Spleen (tissue), 11 donors: ENCODE results near the gene CEP55. TPM values are rescaled to one million over a fixed set of nuclear protein-coding genes. Genes with fewer than 3 reads are reported as not detected.

Experiments used
- DNase-seq: peaks from one replicate; pipeline ENCODE4 v3.0.0-alpha.2; 2020
- H3K27ac ChIP-seq, 8 donors: fragments of 200-600 bp; sonication (generic) in 7 of 8; 1 replicate in 4 of 8; 2 replicates in 4 of 8; pipeline versions ENCODE4 v1.5.0 to v1.8.0; 2016 to 2021; ENCODE audit warnings: inconsistent platforms in 4 of 8, mild to moderate bottlenecking in 4 of 8, moderate library complexity in 1 of 8
- H3K27me3 ChIP-seq, 7 donors: fragments of 200-600 bp; sonication (generic) in 6 of 7; replicated peaks in 1 of 7; 1 replicate in 4 of 7; 2 replicates in 3 of 7; pipeline versions ENCODE4 v1.5.0 to v1.8.0; 2016 to 2021; ENCODE audit warnings: inconsistent platforms in 3 of 7, mild to moderate bottlenecking in 1 of 7
- H3K36me3 ChIP-seq, 6 donors: fragments of 200-600 bp; sonication (generic) in 5 of 6; 1 replicate in 4 of 6; 2 replicates in 2 of 6; pipeline versions ENCODE4 v1.5.0 to v1.8.0; 2016 to 2021; ENCODE audit warnings: inconsistent platforms in 2 of 6
- H3K4me1 ChIP-seq, 6 donors: fragments of 200-600 bp; sonication (generic) in 5 of 6; 1 replicate in 3 of 6; 2 replicates in 3 of 6; pipeline versions ENCODE4 v1.5.0 to v1.8.0; 2016 to 2021; ENCODE audit warnings: inconsistent platforms in 3 of 6
- H3K4me3 ChIP-seq, 8 donors: fragments of 200-600 bp; sonication (generic) in 7 of 8; 1 replicate in 4 of 8; 2 replicates in 4 of 8; pipeline versions ENCODE4 v1.5.0 to v1.8.0; 2016 to 2021; ENCODE audit warnings: inconsistent platforms in 4 of 8, mild to moderate bottlenecking in 4 of 8, moderate library complexity in 2 of 8
- H3K9me3 ChIP-seq, 8 donors: fragments of 200-600 bp; sonication (generic) in 7 of 8; 1 replicate in 4 of 8; 2 replicates in 4 of 8; pipeline versions ENCODE4 v1.5.0 to v1.8.0; 2016 to 2021; ENCODE audit warnings: inconsistent platforms in 4 of 8
- CTCF ChIP-seq, 11 experiments: fragments of 200-600 bp in 7 of 11; fragments of 450-650 bp in 4 of 11; sonication (generic) in 4 of 11; IDR thresholded peaks in 8 of 11; conservative IDR thresholded peaks in 3 of 11; 1 replicate in 7 of 11; 2 replicates in 4 of 11; pipeline versions ENCODE4 v1.4.0 to v1.8.0; 2016 to 2021; ENCODE audit warnings: antibody characterized with exemption in 11 of 11, inconsistent platforms in 4 of 11, mild to moderate bottlenecking in 1 of 11
- POLR2A ChIP-seq, 3 donors: fragments of 450-650 bp; IDR thresholded peaks; one replicate each; pipeline ENCODE4 v1.5.1; 2017; ENCODE audit warnings: antibody characterized with exemption in 3 of 3, mild to moderate bottlenecking in 1 of 3
- POLR2AphosphoS5 ChIP-seq, 3 donors: sonication (generic); formaldehyde crosslinking; IDR thresholded peaks; one replicate each; pipeline ENCODE4 v1.5.1; 2017; ENCODE audit warnings: antibody characterized with exemption in 3 of 3
- WGBS, 5 donors: extraction: QIAGEN DNeasy Blood & Tissue Kit in 3 of 5; methylation state at CpG; one replicate each; pipeline versions ENCODE4 v1.1.5 to v1.1.7; 2013 to 2018; 5-methylcytosine and 5-hydroxymethylcytosine counted together
- intact Hi-C: fragments of 100-400 bp; cut with DNase I; formaldehyde crosslinking; loops from one replicate; pipeline ENCODE4 v1.15.0; 2023; ENCODE audit warnings: low total_unique reads
- polyA plus RNA-seq, 3 donors: library from polyadenylated mRNA; stranded (reverse); fragments of 200-250 nt; gene quantifications; one replicate each; pipeline ENCODE4 v1.2.1, GENCODE V29; 2013
- total RNA-seq, 7 donors: library from RNA; depleted of rRNA in 3 of 7; stranded (reverse); fragments of >200 nt in 3 of 7; fragmentation: NEBNext Ultra II Directional in 4 of 7; extraction: Animal tissue kit (Norgen Biotek cat#: 25700) in 4 of 7; gene quantifications; one replicate each; pipeline versions ENCODE4 v1.1.0 to v1.2.1, GENCODE V29; 2016 to 2021
- donor health status: healthy with polysubstance abuse.
- donor health status: DM: no; HTN: no; CAD: no; lungs with moderate emphysema.
- donor health status: DM: no; HTN: no; CAD: no.
- donor health status: Bipolar disorder and iron deficiency.
- donor health status: healthy.
- donor health status: DM: no; HTN: no; CAD: no.
- donor health status: DM: yes; HTN: yes; CAD: no.

Gene CEP55
- total and polyA plus RNA-seq, 10 donors = 0.95 to 6.6 (median 3.1) TPM

GRCh38 chr10:93553482-93554315, 57.3 kb downstream of the CEP55 start:
- H3K36me3 ChIP-seq = no peaks in the 10 kb centered on the region
- peaks cover 0 to 8% (median 0%) of the 10 kb centered on the region in 6 donors for H3K4me1 ChIP-seq
- TF ChIP-seq POLR2A (IDR thresholded peaks at IDR 0.05) = no peak
- no peak for TF ChIP-seq POLR2AphosphoS5 (IDR thresholded peaks at IDR 0.05)
- no peak for TF ChIP-seq CTCF (IDR thresholded peaks at IDR 0.05 in 8 of 11, conservative IDR thresholded peaks at IDR 0.05 in 3 of 11)
- no peaks in the 10 kb centered on the region for H3K9me3 ChIP-seq
- H3K4me3 ChIP-seq = no peak overlapping the region
- peaks cover 0 to 11% (median 0%) of the 10 kb centered on the region in 7 donors for H3K27me3 ChIP-seq
- intact Hi-C loops = loop anchor here (10.0 kb wide), 1 partner anchor 121 kb away; no protein-coding TSS in a partner anchor
- WGBS, 5 donors = 82 to 97% (median 89%) methylated on average over 8 of the region's 8 CpGs
- no peak overlapping the region for H3K27ac ChIP-seq
- DNase-seq = no peak

GRCh38 chr10:93554316-93554663, 57.9 kb downstream of the CEP55 start:
- WGBS, 5 donors = 86 to 96% (median 89%) methylated on average over 1 of the region's 1 CpG
- H3K27ac ChIP-seq = no peak overlapping the region
- intact Hi-C loops = loop anchor here (10.0 kb wide), 1 partner anchor 121 kb away; no protein-coding TSS in a partner anchor
- H3K9me3 ChIP-seq = no peaks in the 10 kb centered on the region
- H3K36me3 ChIP-seq = no peaks in the 10 kb centered on the region
- H3K27me3 ChIP-seq = peaks cover 0 to 17% (median 0%) of the 10 kb centered on the region in 7 donors
- DNase-seq = no peak
- H3K4me3 ChIP-seq = no peak overlapping the region
- peaks cover 0 to 8% (median 0%) of the 10 kb centered on the region in 6 donors for H3K4me1 ChIP-seq
- no peak for TF ChIP-seq POLR2A (IDR thresholded peaks at IDR 0.05)

GRCh38 chr10:93554760-93555432, 58.5 kb downstream of the CEP55 start:
- no peak for DNase-seq
- Histone ChIP-seq H3K36me3 (no peaks in the 10 kb centered on the region), H3K27me3 (peaks cover 0 to 22% (median 0%) of the 10 kb centered on the region in 7 donors), H3K27ac (peak overlapping the region in 1 of 8 donors; percentile 38), H3K4me3 (no peak overlapping the region), H3K4me1 (peaks cover 0 to 8% (median 0%) of the 10 kb centered on the region in 6 donors), H3K9me3 (no peaks in the 10 kb centered on the region)
- TF ChIP-seq POLR2A (IDR thresholded peaks at IDR 0.05) (no peak), POLR2AphosphoS5 (IDR thresholded peaks at IDR 0.05) (no peak), CTCF (IDR thresholded peaks at IDR 0.05 in 8 of 11, conservative IDR thresholded peaks at IDR 0.05 in 3 of 11) (peak; percentile 39 to 78 (median 67))
- WGBS, 5 donors = 19 to 30% (median 26%) methylated on average over 12 to 14 of the region's 14 CpGs
- intact Hi-C loops = loop anchor here (10.0 kb wide), 1 partner anchor 120 kb away; no protein-coding TSS in a partner anchor

GRCh38 chr10:93559490-93559889, 63.1 kb downstream of the CEP55 start:
- WGBS, 5 donors = 86 to 96% (median 93%) methylated on average over 9 of the region's 9 CpGs
- no peaks in the 10 kb centered on the region for H3K9me3 ChIP-seq
- H3K4me1 ChIP-seq = peaks cover 0 to 8% (median 0%) of the 10 kb centered on the region in 6 donors
- no peak for DNase-seq
- intact Hi-C loops = loop anchor here (10.0 kb wide), 1 partner anchor 115 kb away; no protein-coding TSS in a partner anchor
- H3K27ac ChIP-seq = no peak overlapping the region
- TF ChIP-seq POLR2A (IDR thresholded peaks at IDR 0.05) (no peak), POLR2AphosphoS5 (IDR thresholded peaks at IDR 0.05) (no peak)
- H3K27me3 ChIP-seq = peaks cover 0 to 29% (median 0%) of the 10 kb centered on the region in 7 donors
- H3K4me3 ChIP-seq = no peak overlapping the region
- H3K36me3 ChIP-seq = no peaks in the 10 kb centered on the region
